ENCODE measurements around the gene TMEM97.

DNA sequence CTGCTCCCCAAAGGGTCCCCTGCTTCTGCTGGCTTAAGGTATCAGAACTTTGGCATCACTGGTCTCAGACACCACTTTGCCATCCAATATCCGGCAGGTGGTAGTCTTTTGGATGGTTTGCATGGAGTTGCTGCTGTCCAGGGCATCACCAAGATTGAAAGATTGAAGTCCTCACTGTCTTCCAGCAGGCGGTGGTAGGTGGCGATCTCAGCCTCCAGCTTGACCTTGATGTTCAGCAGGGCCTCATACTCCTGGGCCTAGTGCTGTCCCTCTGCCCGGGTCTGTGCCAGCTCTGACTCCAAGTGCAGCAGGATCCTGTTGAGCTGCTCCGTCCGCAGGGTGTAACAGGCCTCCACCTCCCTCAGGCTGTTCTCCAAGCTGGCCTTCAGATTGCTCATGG lies 43.0 kb upstream of the TMEM97 start:
- TF ChIP-seq, protein P1, sequence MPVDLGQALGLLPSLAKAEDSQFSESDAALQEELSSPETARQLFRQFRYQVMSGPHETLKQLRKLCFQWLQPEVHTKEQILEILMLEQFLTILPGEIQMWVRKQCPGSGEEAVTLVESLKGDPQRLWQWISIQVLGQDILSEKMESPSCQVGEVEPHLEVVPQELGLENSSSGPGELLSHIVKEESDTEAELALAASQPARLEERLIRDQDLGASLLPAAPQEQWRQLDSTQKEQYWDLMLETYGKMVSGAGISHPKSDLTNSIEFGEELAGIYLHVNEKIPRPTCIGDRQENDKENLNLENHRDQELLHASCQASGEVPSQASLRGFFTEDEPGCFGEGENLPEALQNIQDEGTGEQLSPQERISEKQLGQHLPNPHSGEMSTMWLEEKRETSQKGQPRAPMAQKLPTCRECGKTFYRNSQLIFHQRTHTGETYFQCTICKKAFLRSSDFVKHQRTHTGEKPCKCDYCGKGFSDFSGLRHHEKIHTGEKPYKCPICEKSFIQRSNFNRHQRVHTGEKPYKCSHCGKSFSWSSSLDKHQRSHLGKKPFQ (tag by site-specific recombination; IDR thresholded peaks at IDR 0.05), result no peak
- TF ChIP-seq, protein P2, sequence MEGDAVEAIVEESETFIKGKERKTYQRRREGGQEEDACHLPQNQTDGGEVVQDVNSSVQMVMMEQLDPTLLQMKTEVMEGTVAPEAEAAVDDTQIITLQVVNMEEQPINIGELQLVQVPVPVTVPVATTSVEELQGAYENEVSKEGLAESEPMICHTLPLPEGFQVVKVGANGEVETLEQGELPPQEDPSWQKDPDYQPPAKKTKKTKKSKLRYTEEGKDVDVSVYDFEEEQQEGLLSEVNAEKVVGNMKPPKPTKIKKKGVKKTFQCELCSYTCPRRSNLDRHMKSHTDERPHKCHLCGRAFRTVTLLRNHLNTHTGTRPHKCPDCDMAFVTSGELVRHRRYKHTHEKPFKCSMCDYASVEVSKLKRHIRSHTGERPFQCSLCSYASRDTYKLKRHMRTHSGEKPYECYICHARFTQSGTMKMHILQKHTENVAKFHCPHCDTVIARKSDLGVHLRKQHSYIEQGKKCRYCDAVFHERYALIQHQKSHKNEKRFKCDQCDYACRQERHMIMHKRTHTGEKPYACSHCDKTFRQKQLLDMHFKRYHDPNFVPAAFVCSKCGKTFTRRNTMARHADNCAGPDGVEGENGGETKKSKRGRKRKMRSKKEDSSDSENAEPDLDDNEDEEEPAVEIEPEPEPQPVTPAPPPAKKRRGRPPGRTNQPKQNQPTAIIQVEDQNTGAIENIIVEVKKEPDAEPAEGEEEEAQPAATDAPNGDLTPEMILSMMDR (tag by site-specific recombination; IDR thresholded peaks at IDR 0.05), result no peak
- TF ChIP-seq ZNF239 (tag by site-specific recombination; IDR thresholded peaks at IDR 0.05) (no peak), ZNF24 (tag by site-specific recombination; IDR thresholded peaks at IDR 0.05) (no peak)
- TF ChIP-seq, protein P3, sequence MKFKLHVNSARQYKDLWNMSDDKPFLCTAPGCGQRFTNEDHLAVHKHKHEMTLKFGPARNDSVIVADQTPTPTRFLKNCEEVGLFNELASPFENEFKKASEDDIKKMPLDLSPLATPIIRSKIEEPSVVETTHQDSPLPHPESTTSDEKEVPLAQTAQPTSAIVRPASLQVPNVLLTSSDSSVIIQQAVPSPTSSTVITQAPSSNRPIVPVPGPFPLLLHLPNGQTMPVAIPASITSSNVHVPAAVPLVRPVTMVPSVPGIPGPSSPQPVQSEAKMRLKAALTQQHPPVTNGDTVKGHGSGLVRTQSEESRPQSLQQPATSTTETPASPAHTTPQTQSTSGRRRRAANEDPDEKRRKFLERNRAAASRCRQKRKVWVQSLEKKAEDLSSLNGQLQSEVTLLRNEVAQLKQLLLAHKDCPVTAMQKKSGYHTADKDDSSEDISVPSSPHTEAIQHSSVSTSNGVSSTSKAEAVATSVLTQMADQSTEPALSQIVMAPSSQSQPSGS (tag by site-specific recombination; IDR thresholded peaks at IDR 0.05; ENCODE audit: low read depth), result no peak
